ENCODE measurements around the gene SLC47A1.
A peak's percentile ranks its signal among the peaks of the same experiment; 100 is the strongest.
"Not testable (repeated sequence)": the region's sequence is repeated elsewhere in the genome, so short reads cannot be mapped to it uniquely, and the experiment has no call there.

The SLC47A1 gene

GRCh38 chr17:19523690-19524089, 10.0 kb upstream of the SLC47A1 start:
- DNase-seq = no peak

GRCh38 chr17:19526950-19527349, 6.7 kb upstream of the SLC47A1 start:
- not testable (repeated sequence) for DNase-seq

DNA sequence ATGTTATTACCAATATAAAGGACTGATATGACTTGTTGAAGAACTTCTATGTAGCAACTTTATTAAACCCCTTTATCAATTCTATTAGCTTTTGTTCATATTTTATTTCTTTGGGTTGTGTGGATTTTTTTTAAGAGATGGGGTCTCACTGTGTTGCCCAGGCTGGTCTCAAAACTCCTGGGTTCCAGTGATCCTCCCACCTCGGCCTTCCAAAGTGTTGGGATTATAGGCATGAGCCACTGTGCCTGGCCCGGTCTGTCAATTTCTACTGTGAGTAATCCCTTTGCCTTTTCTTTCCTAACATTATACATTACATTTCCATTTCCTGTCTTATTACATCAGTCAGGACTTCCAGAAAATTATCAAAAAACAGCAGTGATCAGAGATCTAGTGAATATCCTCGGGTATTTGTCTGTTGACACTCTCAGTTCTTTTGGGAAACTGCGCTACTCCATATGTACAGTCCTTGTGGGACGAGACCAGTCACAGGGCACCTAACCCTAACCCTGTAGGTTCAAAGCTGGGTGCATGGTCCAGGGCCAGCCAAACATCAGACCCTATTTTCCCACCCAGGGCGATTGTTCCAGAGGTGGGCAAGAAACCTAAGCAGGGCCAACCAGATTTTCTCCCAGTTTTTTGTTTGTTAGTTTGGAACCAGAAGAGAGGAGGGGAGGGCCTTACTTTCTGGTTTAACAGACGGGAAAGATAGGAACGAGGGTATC, 1.7 kb upstream of the SLC47A1 start:
- DNase-seq = no peak

DNA sequence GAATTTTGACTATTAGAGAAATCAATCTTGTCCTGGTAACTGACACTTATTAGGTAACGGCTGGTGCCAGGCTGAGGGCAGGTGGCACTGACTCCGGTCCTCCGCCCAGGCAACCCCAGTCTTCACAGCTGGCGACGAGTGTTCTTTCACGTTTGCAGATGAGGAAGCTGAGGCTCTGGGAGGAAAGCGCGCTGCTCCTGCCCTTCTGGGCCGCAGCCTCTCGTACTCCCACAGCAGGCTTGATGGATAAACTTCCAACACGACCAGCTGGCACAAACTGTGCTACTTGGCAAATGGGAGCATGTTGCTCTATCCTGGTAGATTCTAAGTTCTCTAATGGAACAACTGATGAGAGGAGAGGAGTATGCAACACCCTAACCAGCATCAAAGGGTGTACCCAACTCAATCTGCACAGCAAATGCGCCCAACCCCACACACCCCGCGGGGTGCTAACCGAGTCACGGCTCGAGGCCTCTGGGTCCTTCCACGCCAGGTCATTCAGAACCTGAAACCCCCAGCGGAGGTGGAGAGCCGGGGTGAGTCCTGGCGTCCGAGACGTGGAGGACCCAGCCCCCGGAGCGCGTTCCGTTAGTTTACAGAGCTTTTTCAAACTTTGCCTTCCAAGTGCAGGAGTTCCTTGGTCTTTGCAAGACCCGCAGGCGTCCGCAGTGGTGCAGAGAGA, 477 bp upstream of the SLC47A1 start:
- no peak for DNase-seq

GRCh38 chr17:19534562-19535149, 1.0 kb downstream of the SLC47A1 start:
- DNase-seq = no peak

GRCh38 chr17:19537111-19537510, 3.5 kb downstream of the SLC47A1 start:
- no peak for DNase-seq

- DNase-seq = no peak
Measured at GRCh38 chr17:19538095-19539039, 4.7 kb downstream of the SLC47A1 start.

DNA sequence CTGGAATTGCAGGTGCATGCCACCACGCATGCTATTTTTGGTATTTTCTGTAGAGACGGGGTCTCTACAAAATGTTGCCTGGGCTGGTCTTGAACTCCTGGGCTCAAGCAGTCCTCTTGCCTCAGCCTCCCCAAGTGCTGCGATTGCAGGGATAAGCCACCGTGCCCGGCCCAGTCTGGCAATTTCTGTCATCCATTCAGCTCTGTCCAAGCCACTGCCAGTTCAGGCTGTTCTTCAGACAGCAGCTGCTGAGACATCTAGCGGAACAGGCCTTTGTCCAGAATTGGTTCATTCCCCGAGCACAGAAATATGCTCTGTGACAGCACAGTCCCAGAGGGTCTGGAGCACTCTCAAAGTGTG, 5.4 kb downstream of the SLC47A1 start:
- no peak for DNase-seq

DNA sequence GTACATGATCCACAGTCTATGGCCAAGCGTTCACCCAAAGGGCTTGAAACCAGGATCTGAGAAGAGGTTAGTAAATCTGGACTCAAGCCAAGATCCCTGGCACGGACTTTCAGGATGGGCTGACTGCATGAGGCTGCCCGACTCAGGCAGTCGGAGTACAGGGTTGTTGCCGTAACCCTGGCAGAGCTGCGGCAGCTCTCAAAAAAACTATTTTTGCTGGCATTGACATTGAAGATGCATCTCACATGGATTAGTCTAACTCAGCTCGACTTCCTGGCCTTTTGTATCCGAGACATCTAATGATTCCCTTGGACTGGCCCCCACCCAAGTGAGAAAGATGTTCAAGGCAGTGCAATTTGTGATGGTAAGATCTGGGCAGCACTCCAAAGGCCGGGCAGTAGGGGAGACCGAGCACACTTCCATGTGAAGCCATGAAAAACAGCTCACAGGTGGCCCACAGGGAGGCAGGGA, 6.2 kb downstream of the SLC47A1 start:
- DNase-seq = no peak

GRCh38 chr17:19540706-19541370, 7.2 kb downstream of the SLC47A1 start:
- no peak for DNase-seq

DNA sequence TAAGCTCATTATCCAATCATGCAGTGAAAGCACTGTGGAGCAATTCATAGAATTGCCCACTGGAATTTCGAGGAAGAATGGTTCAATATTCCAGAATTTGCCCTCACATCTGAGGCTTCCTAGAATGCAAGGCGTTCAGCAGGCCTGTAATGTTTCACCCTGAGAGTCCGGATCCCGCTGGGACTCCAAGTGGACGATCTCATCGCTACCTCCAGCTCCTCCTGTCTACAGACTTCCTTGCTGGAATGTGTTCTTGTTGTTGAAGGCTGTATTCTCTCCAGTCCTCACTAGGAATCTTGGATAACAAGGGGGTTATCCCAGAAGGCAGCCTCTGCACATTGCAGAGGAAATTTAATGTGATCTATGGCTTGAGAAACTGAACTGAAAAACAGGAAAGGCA, 7.8 kb downstream of the SLC47A1 start:
- DNase-seq = no peak

GRCh38 chr17:19542247-19542646, 8.6 kb downstream of the SLC47A1 start:
- no peak for DNase-seq

GRCh38 chr17:19544366-19544765, 10.7 kb downstream of the SLC47A1 start:
- no peak for DNase-seq

DNA sequence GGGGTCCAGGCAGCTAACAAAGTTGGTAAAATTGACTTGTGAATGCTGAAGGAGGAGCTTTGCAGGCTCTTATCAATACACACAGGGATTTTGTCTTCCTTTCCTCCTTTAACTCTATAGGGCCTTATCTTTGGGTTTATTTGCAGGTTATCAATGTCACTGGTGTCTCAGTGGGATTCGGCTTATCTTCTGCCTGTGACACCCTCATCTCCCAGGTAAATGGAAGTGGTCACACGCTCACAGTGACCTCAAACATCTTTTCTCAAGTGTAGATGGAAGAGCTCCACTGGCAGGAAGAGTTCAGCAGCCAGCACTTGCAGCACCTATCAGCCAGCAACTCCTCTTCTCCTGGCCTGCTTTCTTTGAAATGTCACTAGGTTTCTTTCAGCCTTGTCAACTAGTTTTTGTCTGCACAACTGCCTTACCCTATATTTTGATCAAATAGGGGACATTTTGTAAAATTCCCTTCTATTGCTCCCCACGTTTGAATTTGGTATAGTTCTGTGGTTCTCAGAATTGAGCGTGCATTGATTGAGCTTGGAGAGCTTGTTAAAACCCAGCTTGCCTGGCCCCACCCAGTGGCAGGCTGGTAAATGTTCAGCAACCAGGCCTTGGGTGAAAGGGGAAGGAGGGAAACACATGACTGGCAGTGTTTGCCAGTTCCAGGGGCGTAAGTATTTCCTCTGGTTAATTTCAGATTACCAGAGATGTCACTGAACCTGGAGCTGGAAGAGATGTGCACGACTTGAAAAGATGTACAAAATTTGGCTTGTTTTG, 12.8 kb downstream of the SLC47A1 start:
- peak; percentile 57 for DNase-seq

GRCh38 chr17:19549746-19550623, 16.3 kb downstream of the SLC47A1 start:
- DNase-seq = no peak

DNA sequence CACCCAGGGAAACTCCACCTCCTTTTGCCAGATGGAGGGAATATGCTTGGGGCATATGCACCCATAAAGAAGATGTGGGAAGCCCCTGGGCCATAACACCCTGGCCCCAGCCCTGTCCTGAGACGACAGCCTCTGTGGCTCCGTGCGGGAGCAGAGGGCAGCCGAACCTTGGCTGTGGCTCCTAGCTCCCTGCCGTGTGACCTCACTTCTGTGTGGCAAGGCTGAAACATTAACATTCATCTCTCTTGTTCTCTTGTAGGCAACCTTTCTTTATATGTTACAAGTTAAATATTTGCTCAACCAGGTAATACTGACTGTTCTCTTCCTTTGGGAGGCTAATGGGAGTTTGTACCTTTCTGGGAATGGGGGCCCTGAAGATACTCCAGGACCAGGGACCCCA, 17.5 kb downstream of the SLC47A1 start:
- DNase-seq = no peak

GRCh38 chr17:19551591-19552148, 18.0 kb downstream of the SLC47A1 start:
- DNase-seq = no peak

- no peak for DNase-seq
Measured at GRCh38 chr17:19553036-19553435, 19.4 kb downstream of the SLC47A1 start.

GRCh38 chr17:19554393-19554792, 20.7 kb downstream of the SLC47A1 start:
- DNase-seq = no peak

DNA sequence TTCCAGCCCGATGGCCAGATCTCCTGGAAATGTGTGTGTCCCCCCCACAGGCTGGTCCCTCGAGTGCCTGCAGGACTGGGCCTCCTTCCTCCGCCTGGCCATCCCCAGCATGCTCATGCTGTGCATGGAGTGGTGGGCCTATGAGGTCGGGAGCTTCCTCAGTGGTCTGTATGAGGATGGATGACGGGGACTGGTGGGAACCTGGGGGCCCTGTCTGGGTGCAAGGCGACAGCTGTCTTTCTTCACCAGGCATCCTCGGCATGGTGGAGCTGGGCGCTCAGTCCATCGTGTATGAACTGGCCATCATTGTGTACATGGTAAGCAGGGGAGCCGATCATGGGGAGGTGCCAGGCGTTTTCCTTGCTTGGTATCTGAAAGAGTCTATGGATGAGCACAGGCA, 22.1 kb downstream of the SLC47A1 start:
- no peak for DNase-seq
